Peyer's patch (tissue), 4 donors: ENCODE data around the gene ARID1B. TPM values are rescaled to one million over a fixed set of nuclear protein-coding genes. Genes with fewer than 3 reads are reported as not detected.

Experiments used
- DNase-seq, 3 donors: peaks; one replicate each; pipeline ENCODE4 v3.0.0-alpha.2; 2017 to 2019
- H3K27ac ChIP-seq, 4 donors: fragments of 200-600 bp; sonication (generic); one replicate each; pipeline ENCODE4 v1.5.1; 2016 to 2019
- H3K27me3 ChIP-seq, 2 donors: fragments of 200-600 bp; sonication (generic); one replicate each; pipeline ENCODE4 v1.5.1; 2019
- H3K36me3 ChIP-seq, 3 donors: fragments of 200-600 bp; sonication (generic); one replicate each; pipeline ENCODE4 v1.5.1; 2016 to 2019
- H3K4me1 ChIP-seq, 4 donors: fragments of 200-600 bp; sonication (generic); one replicate each; pipeline ENCODE4 v1.5.1; 2016 to 2019
- H3K4me3 ChIP-seq, 4 donors: fragments of 200-600 bp; sonication (generic); 1 replicate in 3 of 4; 2 replicates in 1 of 4; pipeline ENCODE4 v1.5.1; 2016 to 2019; ENCODE audit warnings: mild to moderate bottlenecking in 1 of 4
- H3K9me3 ChIP-seq, 4 donors: fragments of 200-600 bp; sonication (generic); one replicate each; pipeline ENCODE4 v1.5.1; 2016 to 2019; ENCODE audit warnings: mild to moderate bottlenecking in 1 of 4
- POLR2A ChIP-seq, 2 donors: fragments of 450-650 bp; IDR thresholded peaks; one replicate each; pipeline ENCODE4 v1.5.1; 2017; ENCODE audit warnings: antibody characterized with exemption in 2 of 2, mild to moderate bottlenecking in 2 of 2, moderate library complexity in 2 of 2
- total RNA-seq, 4 donors: library from RNA; depleted of rRNA; stranded (reverse); fragments of >200 nt; gene quantifications; one replicate each; pipeline ENCODE4 v1.1.0, GENCODE V29; 2016
- TF ChIP-seq, protein P1 (sequence below), 6 experiments: fragments of 450-650 bp in 4 of 6; fragments of 200-600 bp in 2 of 6; sonication (generic) in 1 of 6; IDR thresholded peaks; one replicate each; pipeline ENCODE4 v1.5.1; 2017 to 2019; ENCODE audit warnings: antibody characterized with exemption in 6 of 6, mild to moderate bottlenecking in 3 of 6, moderate library complexity in 1 of 6

Gene ARID1B
- total RNA-seq, 4 donors from 2014 or later, result 117 to 174 (median 149) TPM

DNA sequence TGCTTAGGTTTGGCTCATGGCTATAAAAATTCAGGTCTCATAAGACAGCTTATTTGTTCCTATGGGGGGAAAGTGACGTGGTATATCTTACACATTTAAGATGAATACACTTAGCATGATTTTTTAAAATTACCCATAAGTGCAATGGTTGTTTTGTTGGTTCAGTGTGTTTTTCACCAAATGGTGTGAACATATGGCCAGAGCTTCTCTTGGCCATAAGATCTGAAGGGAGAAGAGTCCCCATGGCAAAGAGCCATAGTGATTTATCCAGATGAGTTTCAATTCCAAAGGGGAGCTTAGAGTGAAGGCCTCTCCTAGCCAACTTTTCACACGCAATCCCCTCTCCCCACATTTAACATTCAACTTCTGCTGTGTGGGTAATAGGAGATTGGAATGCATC, 438.5 kb downstream of the ARID1B start:
- Histone ChIP-seq H3K9me3 (no peaks in the 10 kb centered on the region), H3K36me3 (no peaks in the 10 kb centered on the region), H3K27me3 (no peaks in the 10 kb centered on the region), H3K4me1 (peaks cover 0 to 5% (median 0%) of the 10 kb centered on the region in 4 donors), H3K27ac (no peak overlapping the region), H3K4me3 (no peak overlapping the region)
- no peak for DNase-seq
- TF ChIP-seq POLR2A (IDR thresholded peaks at IDR 0.05), result no peak
- TF ChIP-seq, protein P1, sequence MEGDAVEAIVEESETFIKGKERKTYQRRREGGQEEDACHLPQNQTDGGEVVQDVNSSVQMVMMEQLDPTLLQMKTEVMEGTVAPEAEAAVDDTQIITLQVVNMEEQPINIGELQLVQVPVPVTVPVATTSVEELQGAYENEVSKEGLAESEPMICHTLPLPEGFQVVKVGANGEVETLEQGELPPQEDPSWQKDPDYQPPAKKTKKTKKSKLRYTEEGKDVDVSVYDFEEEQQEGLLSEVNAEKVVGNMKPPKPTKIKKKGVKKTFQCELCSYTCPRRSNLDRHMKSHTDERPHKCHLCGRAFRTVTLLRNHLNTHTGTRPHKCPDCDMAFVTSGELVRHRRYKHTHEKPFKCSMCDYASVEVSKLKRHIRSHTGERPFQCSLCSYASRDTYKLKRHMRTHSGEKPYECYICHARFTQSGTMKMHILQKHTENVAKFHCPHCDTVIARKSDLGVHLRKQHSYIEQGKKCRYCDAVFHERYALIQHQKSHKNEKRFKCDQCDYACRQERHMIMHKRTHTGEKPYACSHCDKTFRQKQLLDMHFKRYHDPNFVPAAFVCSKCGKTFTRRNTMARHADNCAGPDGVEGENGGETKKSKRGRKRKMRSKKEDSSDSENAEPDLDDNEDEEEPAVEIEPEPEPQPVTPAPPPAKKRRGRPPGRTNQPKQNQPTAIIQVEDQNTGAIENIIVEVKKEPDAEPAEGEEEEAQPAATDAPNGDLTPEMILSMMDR (IDR thresholded peaks at IDR 0.05), result no peak

DNA sequence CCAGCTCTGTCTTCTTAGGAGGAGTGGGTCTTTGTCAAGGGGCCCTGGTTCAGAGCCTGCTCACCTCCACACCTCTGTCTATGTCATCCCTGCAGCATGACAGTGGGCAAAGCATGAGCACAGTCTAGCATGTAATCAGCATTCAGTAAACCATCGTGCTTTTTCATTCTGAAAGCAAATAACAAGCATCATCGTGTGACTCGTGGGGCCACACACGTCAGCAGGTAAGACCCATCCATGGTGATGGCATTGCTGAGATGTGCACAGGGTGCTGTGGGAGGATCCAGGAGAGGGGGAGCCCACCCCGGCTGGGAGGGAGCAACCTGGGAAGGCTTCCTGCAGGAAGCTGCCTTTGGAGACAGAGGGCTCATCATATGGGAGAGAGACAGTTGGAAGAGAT, 439.4 kb downstream of the ARID1B start:
- H3K9me3 ChIP-seq, result no peaks in the 10 kb centered on the region
- peaks cover 0 to 5% (median under 1%) of the 10 kb centered on the region in 4 donors for H3K4me1 ChIP-seq
- TF ChIP-seq, protein P1 (IDR thresholded peaks at IDR 0.05), result no peak
- TF ChIP-seq POLR2A (IDR thresholded peaks at IDR 0.05), result no peak
- H3K4me3 ChIP-seq, result no peak overlapping the region
- no peaks in the 10 kb centered on the region for H3K36me3 ChIP-seq
- no peak overlapping the region for H3K27ac ChIP-seq
- H3K27me3 ChIP-seq, result no peaks in the 10 kb centered on the region
- no peak for DNase-seq

DNA sequence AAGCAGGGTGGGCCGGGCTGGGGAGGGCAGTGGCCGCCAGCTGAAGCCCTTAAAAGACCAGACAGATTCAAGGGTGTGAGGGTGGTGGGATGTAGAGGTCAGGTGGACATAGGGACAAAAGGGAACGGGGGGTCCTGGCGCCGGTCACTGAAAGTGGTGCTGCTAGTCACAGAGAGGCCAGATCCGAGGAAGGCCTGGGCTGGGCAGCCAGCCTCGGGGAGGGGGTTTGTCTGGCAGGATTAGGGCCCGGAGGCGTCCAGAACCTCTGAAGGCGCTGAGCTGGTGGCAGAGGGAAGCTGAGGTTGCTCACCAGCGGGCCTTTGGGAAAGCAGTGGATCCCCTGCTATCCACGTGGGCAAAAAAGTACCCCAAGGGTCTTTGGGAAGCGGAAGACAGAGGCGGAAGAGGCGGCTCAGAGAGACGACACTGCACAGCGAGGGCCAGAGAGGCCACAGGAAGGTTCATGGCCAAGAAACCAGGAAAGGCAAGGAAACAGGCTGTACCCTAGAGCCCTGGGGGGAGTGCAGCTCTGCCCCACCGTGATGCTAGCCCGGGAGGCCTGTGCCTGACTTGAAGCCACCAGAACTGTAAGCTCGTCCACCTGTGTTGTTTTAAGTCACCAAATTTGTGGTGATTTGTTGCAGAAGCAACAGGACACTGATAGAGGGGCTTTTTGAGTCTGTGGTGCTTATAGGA, 440.2 kb downstream of the ARID1B start:
- peak in 1 of 3 donors; percentile 34 for DNase-seq
- TF ChIP-seq POLR2A (IDR thresholded peaks at IDR 0.05), result no peak
- TF ChIP-seq, protein P1 (IDR thresholded peaks at IDR 0.05), result no peak

DNA sequence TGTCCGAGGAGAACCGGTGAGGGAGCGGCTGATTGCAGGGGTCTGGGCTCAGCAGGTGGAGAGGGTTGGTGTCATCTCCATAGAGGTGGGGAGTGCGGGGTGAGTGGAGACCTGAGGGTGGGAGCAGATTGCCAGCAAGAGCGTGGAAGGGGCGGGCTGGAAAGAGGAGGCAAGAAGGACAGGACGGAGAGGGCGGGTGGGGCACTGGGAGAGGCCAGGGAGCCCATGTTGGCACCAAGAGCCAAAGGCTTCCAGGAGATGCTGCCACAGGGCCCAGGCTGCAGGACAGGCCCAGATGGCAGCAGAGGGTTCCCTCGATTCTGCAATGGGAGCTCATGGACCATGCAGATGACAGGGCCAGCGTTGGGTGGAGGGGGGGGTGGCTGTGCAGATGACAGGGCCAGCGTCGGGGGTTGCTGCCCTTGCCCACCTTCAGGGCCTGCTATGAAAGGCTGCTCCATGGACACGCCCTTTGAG, 440.8 kb downstream of the ARID1B start:
- no peaks in the 10 kb centered on the region for H3K36me3 ChIP-seq
- H3K27me3 ChIP-seq, result no peaks in the 10 kb centered on the region
- TF ChIP-seq POLR2A (IDR thresholded peaks at IDR 0.05), result no peak
- TF ChIP-seq, protein P1 (IDR thresholded peaks at IDR 0.05), result no peak
- H3K9me3 ChIP-seq, result no peaks in the 10 kb centered on the region
- peak in 1 of 3 donors; percentile 44 for DNase-seq
- peaks cover 0 to 9% (median 5%) of the 10 kb centered on the region in 4 donors for H3K4me1 ChIP-seq
- no peak overlapping the region for H3K4me3 ChIP-seq
- H3K27ac ChIP-seq, result no peak overlapping the region

More for the DNA sequence above, 440.2 kb downstream of the ARID1B start:
- Histone ChIP-seq H3K4me1 (peaks cover 0 to 5% (median 4%) of the 10 kb centered on the region in 4 donors), H3K27ac (no peak overlapping the region), H3K36me3 (no peaks in the 10 kb centered on the region), H3K4me3 (no peak overlapping the region), H3K27me3 (no peaks in the 10 kb centered on the region), H3K9me3 (no peaks in the 10 kb centered on the region)

DNA sequence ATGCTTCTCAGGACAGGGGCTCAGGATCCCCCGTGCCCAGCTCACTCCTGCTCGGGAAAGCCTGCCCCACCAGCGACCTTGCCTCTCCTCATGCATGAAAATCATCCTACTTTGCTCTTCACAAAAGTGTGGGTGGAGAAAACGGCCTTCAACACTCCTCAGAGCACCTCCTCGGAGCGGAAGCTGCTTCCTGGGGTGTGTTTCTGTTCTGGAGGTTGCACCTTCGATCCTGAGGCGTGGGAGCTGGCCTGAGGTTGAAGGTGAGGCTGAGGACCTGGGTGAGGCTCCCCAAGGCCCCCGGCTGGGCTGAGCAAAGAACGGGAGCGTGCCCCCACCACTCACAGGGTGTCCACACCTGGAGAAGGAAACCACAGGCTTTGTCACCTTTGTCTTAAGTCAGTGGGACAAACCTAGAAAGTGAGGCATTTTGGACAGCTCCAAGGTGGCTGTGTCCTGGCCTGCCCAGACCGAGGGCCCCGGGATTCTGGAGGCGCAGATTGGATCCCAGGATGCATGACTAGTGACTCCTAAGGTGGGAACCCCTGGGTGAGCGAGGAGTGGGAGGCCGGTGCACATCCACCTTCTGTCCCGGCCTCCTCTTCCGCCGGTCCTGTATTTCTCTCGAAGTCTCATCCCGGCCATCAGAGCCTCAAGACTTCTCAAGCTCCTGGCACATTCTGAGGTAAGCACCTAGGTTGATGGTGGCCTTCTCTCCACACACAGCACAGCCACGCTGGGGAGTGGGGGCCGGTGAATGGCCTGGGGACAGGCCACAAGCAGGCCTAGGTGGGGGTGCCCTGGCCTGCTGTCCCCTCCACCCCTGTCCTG, 441.4 kb downstream of the ARID1B start:
- no peak overlapping the region for H3K27ac ChIP-seq
- no peaks in the 10 kb centered on the region for H3K27me3 ChIP-seq
- TF ChIP-seq, protein P1 (IDR thresholded peaks at IDR 0.05), result no peak
- TF ChIP-seq POLR2A (IDR thresholded peaks at IDR 0.05), result no peak
- peaks cover 0 to 9% (median 7%) of the 10 kb centered on the region in 4 donors for H3K4me1 ChIP-seq
- H3K9me3 ChIP-seq, result no peaks in the 10 kb centered on the region
- H3K4me3 ChIP-seq, result no peak overlapping the region
- peak in 1 of 3 donors; percentile 41 for DNase-seq
- H3K36me3 ChIP-seq, result no peaks in the 10 kb centered on the region
